WTC11 (cell line): ENCODE measurements around the gene CD72. TPM values are rescaled to one million over a fixed set of nuclear protein-coding genes. Genes with fewer than 3 reads are reported as not detected.
A peak's percentile ranks its signal among the peaks of the same experiment; 100 is the strongest.

Source experiments
- ATAC-seq: fragments of 200-7000 bp; cut with Tn5 transposase; 2 replicates; pipeline ENCODE4 v1.10.0; 2021; ENCODE audit warnings: mild to moderate bottlenecking, moderate library complexity
- CTCF ChIA-PET: fragments of 300-600 bp; sonication (Branson Sonifier 250); formaldehyde crosslinking; loops from one replicate; lab custom pipeline; 2021; ENCODE audit warnings: antibody characterized with exemption; lab: Charles Lee
- POLR2A ChIA-PET: fragments of 350-600 bp; sonication (Branson Sonifier 250); formaldehyde crosslinking; loops from one replicate; lab custom pipeline; 2021; ENCODE audit warnings: antibody characterized with exemption; lab: Charles Lee
- DNase-seq: peaks from one replicate; pipeline ENCODE4 v3.0.0; 2021; ENCODE audit warnings: low spot score
- H3K27ac Mint-ChIP-seq: 2 replicates; pipeline ENCODE4 v1.8.0; 2021; ENCODE audit warnings: mixed read lengths
- H3K27me3 Mint-ChIP-seq: 2 replicates; pipeline ENCODE4 v1.8.0; 2021; ENCODE audit warnings: low read depth, mild to moderate bottlenecking, moderate library complexity, mixed read lengths
- H3K36me3 Mint-ChIP-seq: 2 replicates; pipeline ENCODE4 v1.8.0; 2021; ENCODE audit warnings: mixed read lengths
- H3K4me1 Mint-ChIP-seq: 2 replicates; pipeline ENCODE4 v1.8.0; 2022; ENCODE audit warnings: mixed read lengths
- H3K4me3 Mint-ChIP-seq: 2 replicates; pipeline ENCODE4 v1.8.0; 2021; ENCODE audit warnings: mild to moderate bottlenecking, moderate library complexity, mixed read lengths
- H3K9me3 Mint-ChIP-seq: 2 replicates; pipeline ENCODE4 v1.8.0; 2021; ENCODE audit warnings: mixed read lengths
- CREB1 ChIP-seq: sonication (generic); formaldehyde crosslinking; IDR thresholded peaks from 2 replicates; pipeline ENCODE4 v1.8.0; 2023; ENCODE audit warnings: mild to moderate bottlenecking, missing genetic modification reagents
- FOXP1 ChIP-seq: sonication (generic); formaldehyde crosslinking; IDR thresholded peaks from 2 replicates; pipeline ENCODE4 v1.8.0; 2022; ENCODE audit warnings: missing genetic modification reagents, mild to moderate bottlenecking, moderate library complexity, borderline replicate concordance
- GABPB1 ChIP-seq: sonication (generic); formaldehyde crosslinking; IDR thresholded peaks from 2 replicates; pipeline ENCODE4 v1.8.1; 2023; ENCODE audit warnings: mild to moderate bottlenecking, missing genetic modification reagents
- HMGA2 ChIP-seq: fragments of 250-450 bp; sonication (Bioruptor Pico); IDR thresholded peaks from 2 replicates; pipeline ENCODE4 v1.4.0; 2021; ENCODE audit warnings: mild to moderate bottlenecking, moderate library complexity
- JAZF1 ChIP-seq: fragments of 250-450 bp; sonication (Bioruptor Pico); IDR thresholded peaks from 2 replicates; pipeline ENCODE4 v1.9.0; 2021; ENCODE audit warnings: moderate library complexity, mild to moderate bottlenecking, inconsistent platforms
- MAX ChIP-seq: sonication (generic); formaldehyde crosslinking; IDR thresholded peaks from 2 replicates; pipeline ENCODE4 v1.8.0; 2022; ENCODE audit warnings: mild to moderate bottlenecking, missing genetic modification reagents
- RELA ChIP-seq: sonication (generic); formaldehyde crosslinking; IDR thresholded peaks from 2 replicates; pipeline ENCODE4 v1.8.1; 2022; ENCODE audit warnings: missing genetic modification reagents, mild to moderate bottlenecking, borderline replicate concordance
- SP1 ChIP-seq: sonication (generic); formaldehyde crosslinking; conservative IDR thresholded peaks from 2 replicates; pipeline ENCODE4 v1.8.1; 2022; ENCODE audit warnings: missing genetic modification reagents
- STAT6 ChIP-seq: sonication (generic); formaldehyde crosslinking; conservative IDR thresholded peaks from 2 replicates; pipeline ENCODE4 v1.8.1; 2023; ENCODE audit warnings: mild to moderate bottlenecking, low read depth, missing genetic modification reagents, moderate library complexity
- TEAD1 ChIP-seq: sonication (generic); formaldehyde crosslinking; IDR thresholded peaks from 2 replicates; pipeline ENCODE4 v1.8.0; 2022; ENCODE audit warnings: mild to moderate bottlenecking, missing genetic modification reagents
- TEAD4 ChIP-seq: sonication (generic); formaldehyde crosslinking; IDR thresholded peaks from 2 replicates; pipeline ENCODE4 v1.8.0; 2022; ENCODE audit warnings: mild to moderate bottlenecking, missing genetic modification reagents
- ZNF121 ChIP-seq: sonication (generic); formaldehyde crosslinking; IDR thresholded peaks from 2 replicates; pipeline ENCODE4 v1.8.0; 2023; ENCODE audit warnings: missing genetic modification reagents
- ZNF138 ChIP-seq: sonication (generic); formaldehyde crosslinking; conservative IDR thresholded peaks from 2 replicates; pipeline ENCODE4 v1.8.1; 2022; ENCODE audit warnings: mild to moderate bottlenecking, moderate library complexity, missing genetic modification reagents
- ZNF423 ChIP-seq: fragments of 250-450 bp; sonication (Bioruptor Pico); IDR thresholded peaks from 2 replicates; pipeline ENCODE4 v2.1.2; 2022; ENCODE audit warnings: mild to moderate bottlenecking, moderate library complexity
- total RNA-seq: library from RNA; stranded (reverse); gene quantifications from 3 replicates; pipeline ENCODE4 v1.2.3, GENCODE V29; 2021
- TF ChIP-seq, protein P1 (sequence below): fragments of 200-600 bp; IDR thresholded peaks from 2 replicates; pipeline ENCODE4 v1.8.0; 2022; ENCODE audit warnings: antibody characterized with exemption
- TF ChIP-seq, protein P2 (sequence below): fragments of 250-450 bp; sonication (Bioruptor Pico); IDR thresholded peaks from 2 replicates; pipeline ENCODE4 v2.1.2; 2022; ENCODE audit warnings: mild to moderate bottlenecking, moderate library complexity

CD72 gene
- total RNA-seq, 1 experiment from 2014 or later = 2.9 TPM

GRCh38 chr9:35603986-35604577 is 14.1 kb downstream of the CD72 start (continued):
- TF ChIP-seq CREB1 (CRISPR knock-in tag) (peak; percentile 61; the same call in 1 of the 2 replicates), FOXP1 (CRISPR knock-in tag) (peak; percentile 88; the same call in 1 of the 2 replicates), GABPB1 (CRISPR knock-in tag) (0 out of 2 replicates have a peak, but pooled peaks have one; percentile 33), MAX (peak; percentile 92), JAZF1 (CRISPR knock-in tag) (no peak), TEAD1 (CRISPR knock-in tag) (peak; percentile 80; the same call in 1 of the 2 replicates), HMGA2 (CRISPR knock-in tag) (no peak), RELA (no peak)
- TF ChIP-seq, protein P1, sequence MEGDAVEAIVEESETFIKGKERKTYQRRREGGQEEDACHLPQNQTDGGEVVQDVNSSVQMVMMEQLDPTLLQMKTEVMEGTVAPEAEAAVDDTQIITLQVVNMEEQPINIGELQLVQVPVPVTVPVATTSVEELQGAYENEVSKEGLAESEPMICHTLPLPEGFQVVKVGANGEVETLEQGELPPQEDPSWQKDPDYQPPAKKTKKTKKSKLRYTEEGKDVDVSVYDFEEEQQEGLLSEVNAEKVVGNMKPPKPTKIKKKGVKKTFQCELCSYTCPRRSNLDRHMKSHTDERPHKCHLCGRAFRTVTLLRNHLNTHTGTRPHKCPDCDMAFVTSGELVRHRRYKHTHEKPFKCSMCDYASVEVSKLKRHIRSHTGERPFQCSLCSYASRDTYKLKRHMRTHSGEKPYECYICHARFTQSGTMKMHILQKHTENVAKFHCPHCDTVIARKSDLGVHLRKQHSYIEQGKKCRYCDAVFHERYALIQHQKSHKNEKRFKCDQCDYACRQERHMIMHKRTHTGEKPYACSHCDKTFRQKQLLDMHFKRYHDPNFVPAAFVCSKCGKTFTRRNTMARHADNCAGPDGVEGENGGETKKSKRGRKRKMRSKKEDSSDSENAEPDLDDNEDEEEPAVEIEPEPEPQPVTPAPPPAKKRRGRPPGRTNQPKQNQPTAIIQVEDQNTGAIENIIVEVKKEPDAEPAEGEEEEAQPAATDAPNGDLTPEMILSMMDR = peak; percentile 83
- TF ChIP-seq, protein P2, sequence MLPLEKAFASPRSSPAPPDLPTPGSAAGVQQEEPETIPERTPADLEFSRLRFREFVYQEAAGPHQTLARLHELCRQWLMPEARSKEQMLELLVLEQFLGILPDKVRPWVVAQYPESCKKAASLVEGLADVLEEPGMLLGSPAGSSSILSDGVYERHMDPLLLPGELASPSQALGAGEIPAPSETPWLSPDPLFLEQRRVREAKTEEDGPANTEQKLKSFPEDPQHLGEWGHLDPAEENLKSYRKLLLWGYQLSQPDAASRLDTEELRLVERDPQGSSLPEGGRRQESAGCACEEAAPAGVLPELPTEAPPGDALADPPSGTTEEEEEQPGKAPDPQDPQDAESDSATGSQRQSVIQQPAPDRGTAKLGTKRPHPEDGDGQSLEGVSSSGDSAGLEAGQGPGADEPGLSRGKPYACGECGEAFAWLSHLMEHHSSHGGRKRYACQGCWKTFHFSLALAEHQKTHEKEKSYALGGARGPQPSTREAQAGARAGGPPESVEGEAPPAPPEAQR = no peak

DNA sequence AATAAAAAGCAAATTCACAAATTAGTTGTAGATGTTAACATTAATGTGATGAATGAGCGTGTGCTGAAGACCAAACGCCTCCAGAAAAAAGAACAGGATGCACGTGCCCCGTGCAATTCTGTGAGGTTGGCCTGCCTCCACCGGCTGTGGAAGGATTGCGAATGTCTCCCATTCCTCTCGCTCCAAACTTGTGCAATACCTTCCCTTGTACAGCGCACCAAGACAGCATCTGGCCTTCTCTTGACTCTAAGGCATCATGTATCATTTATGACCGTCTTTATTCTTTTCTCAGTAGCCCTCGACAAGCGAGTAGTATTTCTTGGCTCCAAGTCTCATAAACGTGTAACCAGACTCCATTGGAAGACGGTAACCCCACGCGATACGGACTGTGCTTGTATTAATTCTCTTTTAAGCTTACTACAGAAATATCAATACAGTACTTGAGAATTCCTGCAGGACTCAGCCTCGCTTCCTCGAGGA is 14.7 kb downstream of the CD72 start:
- peaks cover 5% of the 10 kb centered on the region for H3K27me3 Mint-ChIP-seq
- no peaks in the 10 kb centered on the region for H3K36me3 Mint-ChIP-seq
- DNase-seq = no peak
- TF ChIP-seq ZNF423 (CRISPR knock-in tag) (no peak), SP1 (CRISPR knock-in tag) (no peak), ZNF138 (CRISPR knock-in tag) (0 out of 2 replicates have a peak, but pooled peaks have one; percentile 46), JAZF1 (CRISPR knock-in tag) (no peak), ZNF121 (CRISPR knock-in tag) (peak; percentile 89), STAT6 (no peak), TEAD4 (0 out of 2 replicates have a peak, but pooled peaks have one; percentile 33)
- TF ChIP-seq, all 79 proteins: peak for 3
- CTCF ChIA-PET = interaction anchor here (0.6 to 3.3 kb wide), 53 partner anchors 9 to 901 kb away, joined by 3 to 36 read pairs (median 4); partner anchors contain the start of genes ARHGEF39, ATOSB, CCDC107 and CD72
- POLR2A ChIA-PET = interaction anchor here (0.6 to 1.1 kb wide), 3 partner anchors 43 to 532 kb away, joined by 3 to 4 read pairs (median 3); partner anchors contain the start of gene TLN1
- H3K9me3 Mint-ChIP-seq = no peaks in the 10 kb centered on the region
- no peak for ATAC-seq
- peaks cover 26% of the 10 kb centered on the region for H3K4me1 Mint-ChIP-seq
- H3K27ac Mint-ChIP-seq = peak overlapping the region; percentile 100
- peak overlapping the region; percentile 99 for H3K4me3 Mint-ChIP-seq
